ENCODE results near the gene CLEC11A.

Gene CLEC11A

DNA sequence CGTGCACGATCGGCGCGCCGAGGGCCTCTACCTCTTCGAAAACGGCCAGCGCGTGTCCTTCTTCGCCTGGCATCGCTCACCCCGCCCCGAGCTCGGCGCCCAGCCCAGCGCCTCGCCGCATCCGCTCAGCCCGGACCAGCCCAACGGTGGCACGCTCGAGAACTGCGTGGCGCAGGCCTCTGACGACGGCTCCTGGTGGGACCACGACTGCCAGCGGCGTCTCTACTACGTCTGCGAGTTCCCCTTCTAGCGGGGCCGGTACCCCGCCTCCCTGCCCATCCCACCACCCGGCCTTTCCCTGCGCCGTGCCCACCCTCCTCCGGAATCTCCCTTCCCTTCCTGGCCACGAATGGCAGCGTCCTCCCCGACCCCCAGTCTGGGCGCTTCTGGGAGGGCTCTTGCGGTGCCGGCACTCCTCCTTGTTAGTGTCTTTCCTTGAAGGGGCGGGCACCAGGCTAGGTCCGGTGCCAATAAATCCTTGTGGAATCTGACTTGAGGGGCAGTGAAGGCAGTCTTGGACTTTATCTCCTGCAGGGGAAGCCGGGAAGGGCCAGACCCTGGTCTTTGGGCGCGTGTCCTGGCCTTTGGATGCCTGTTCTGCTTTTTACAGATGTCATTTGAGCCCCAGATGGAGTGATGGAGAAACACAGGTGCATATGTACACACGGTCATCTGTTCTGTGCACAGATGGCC is 2.2 kb downstream of the CLEC11A start (continued):
- TF ChIP-seq ZNF561 (tag by site-specific recombination; IDR thresholded peaks at IDR 0.05; ENCODE audit: borderline replicate concordance): no peak
- no peak for TF ChIP-seq ZNF311 (tag by site-specific recombination; IDR thresholded peaks at IDR 0.05; ENCODE audit: borderline replicate concordance)
- TF ChIP-seq ZXDB (tag by site-specific recombination; IDR thresholded peaks at IDR 0.05): peak; percentile 67
- TF ChIP-seq ZNF660 (tag by site-specific recombination; IDR thresholded peaks at IDR 0.05): peak; percentile 78; the same call in 1 of the 2 replicates
- 0 out of 2 replicates have a peak, but pooled peaks have one; percentile 55 for TF ChIP-seq ZNF169 (tag by site-specific recombination; IDR thresholded peaks at IDR 0.05)
- peak; percentile 44; the same call in 1 of the 2 replicates for TF ChIP-seq ZNF843 (tag by site-specific recombination; IDR thresholded peaks at IDR 0.05)
- 0 out of 2 replicates have a peak, but pooled peaks have one; percentile 34 for TF ChIP-seq ZNF16 (tag by site-specific recombination; IDR thresholded peaks at IDR 0.05; ENCODE audit: low read depth)
- TF ChIP-seq, protein P1, sequence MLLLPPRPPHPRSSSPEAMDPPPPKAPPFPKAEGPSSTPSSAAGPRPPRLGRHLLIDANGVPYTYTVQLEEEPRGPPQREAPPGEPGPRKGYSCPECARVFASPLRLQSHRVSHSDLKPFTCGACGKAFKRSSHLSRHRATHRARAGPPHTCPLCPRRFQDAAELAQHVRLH (tag by site-specific recombination; IDR thresholded peaks at IDR 0.05): 0 out of 2 replicates have a peak, but pooled peaks have one; percentile 27
- peak; percentile 42; the same call in 1 of the 2 replicates for TF ChIP-seq ZNF792 (tag by site-specific recombination; IDR thresholded peaks at IDR 0.05)
- TF ChIP-seq, protein P2, sequence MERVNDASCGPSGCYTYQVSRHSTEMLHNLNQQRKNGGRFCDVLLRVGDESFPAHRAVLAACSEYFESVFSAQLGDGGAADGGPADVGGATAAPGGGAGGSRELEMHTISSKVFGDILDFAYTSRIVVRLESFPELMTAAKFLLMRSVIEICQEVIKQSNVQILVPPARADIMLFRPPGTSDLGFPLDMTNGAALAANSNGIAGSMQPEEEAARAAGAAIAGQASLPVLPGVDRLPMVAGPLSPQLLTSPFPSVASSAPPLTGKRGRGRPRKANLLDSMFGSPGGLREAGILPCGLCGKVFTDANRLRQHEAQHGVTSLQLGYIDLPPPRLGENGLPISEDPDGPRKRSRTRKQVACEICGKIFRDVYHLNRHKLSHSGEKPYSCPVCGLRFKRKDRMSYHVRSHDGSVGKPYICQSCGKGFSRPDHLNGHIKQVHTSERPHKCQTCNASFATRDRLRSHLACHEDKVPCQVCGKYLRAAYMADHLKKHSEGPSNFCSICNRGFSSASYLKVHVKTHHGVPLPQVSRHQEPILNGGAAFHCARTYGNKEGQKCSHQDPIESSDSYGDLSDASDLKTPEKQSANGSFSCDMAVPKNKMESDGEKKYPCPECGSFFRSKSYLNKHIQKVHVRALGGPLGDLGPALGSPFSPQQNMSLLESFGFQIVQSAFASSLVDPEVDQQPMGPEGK (tag by site-specific recombination; IDR thresholded peaks at IDR 0.05): no peak
- peak; percentile 51; the same call in 1 of the 2 replicates for TF ChIP-seq YY2 (tag by site-specific recombination; IDR thresholded peaks at IDR 0.05)
- TF ChIP-seq ZNF24 (tag by site-specific recombination; IDR thresholded peaks at IDR 0.05): no peak; the same call in 1 of the 2 replicates
- TF ChIP-seq ZNF610 (tag by site-specific recombination; IDR thresholded peaks at IDR 0.05; ENCODE audit: borderline replicate concordance): peak; percentile 75
- TF ChIP-seq ZNF785 (tag by site-specific recombination; IDR thresholded peaks at IDR 0.05): peak; percentile 67; the same call in 1 of the 2 replicates
- TF ChIP-seq, protein P3, sequence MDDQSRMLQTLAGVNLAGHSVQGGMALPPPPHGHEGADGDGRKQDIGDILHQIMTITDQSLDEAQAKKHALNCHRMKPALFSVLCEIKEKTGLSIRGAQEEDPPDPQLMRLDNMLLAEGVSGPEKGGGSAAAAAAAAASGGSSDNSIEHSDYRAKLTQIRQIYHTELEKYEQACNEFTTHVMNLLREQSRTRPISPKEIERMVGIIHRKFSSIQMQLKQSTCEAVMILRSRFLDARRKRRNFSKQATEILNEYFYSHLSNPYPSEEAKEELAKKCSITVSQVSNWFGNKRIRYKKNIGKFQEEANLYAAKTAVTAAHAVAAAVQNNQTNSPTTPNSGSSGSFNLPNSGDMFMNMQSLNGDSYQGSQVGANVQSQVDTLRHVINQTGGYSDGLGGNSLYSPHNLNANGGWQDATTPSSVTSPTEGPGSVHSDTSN (CRISPR knock-in tag; IDR thresholded peaks at IDR 0.05): peak; percentile 93; the same call in 1 of the 2 replicates
- TF ChIP-seq ZBTB20 (tag by site-specific recombination; IDR thresholded peaks at IDR 0.05): peak; percentile 1; the same call in 1 of the 2 replicates
- peak; percentile 58 for TF ChIP-seq SP2 (tag by site-specific recombination; IDR thresholded peaks at IDR 0.05)
- no peak for TF ChIP-seq ZBTB7A (tag by site-specific recombination; IDR thresholded peaks at IDR 0.05; ENCODE audit: low read depth)
- TF ChIP-seq ZNF433 (tag by site-specific recombination; IDR thresholded peaks at IDR 0.05; ENCODE audit: low read depth): no peak
- TF ChIP-seq ZFP69B (tag by site-specific recombination; IDR thresholded peaks at IDR 0.05): peak; percentile 79
- peak; percentile 26; the same call in 1 of the 2 replicates for TF ChIP-seq ZNF600 (tag by site-specific recombination; IDR thresholded peaks at IDR 0.05)
- TF ChIP-seq, protein P4, sequence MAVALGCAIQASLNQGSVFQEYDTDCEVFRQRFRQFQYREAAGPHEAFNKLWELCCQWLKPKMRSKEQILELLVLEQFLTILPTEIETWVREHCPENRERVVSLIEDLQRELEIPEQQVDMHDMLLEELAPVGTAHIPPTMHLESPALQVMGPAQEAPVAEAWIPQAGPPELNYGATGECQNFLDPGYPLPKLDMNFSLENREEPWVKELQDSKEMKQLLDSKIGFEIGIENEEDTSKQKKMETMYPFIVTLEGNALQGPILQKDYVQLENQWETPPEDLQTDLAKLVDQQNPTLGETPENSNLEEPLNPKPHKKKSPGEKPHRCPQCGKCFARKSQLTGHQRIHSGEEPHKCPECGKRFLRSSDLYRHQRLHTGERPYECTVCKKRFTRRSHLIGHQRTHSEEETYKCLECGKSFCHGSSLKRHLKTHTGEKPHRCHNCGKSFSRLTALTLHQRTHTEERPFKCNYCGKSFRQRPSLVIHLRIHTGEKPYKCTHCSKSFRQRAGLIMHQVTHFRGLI (tag by site-specific recombination; IDR thresholded peaks at IDR 0.05): peak; percentile 99
- no peak for TF ChIP-seq ZNF677 (tag by site-specific recombination; IDR thresholded peaks at IDR 0.05)
- TF ChIP-seq, protein P5, sequence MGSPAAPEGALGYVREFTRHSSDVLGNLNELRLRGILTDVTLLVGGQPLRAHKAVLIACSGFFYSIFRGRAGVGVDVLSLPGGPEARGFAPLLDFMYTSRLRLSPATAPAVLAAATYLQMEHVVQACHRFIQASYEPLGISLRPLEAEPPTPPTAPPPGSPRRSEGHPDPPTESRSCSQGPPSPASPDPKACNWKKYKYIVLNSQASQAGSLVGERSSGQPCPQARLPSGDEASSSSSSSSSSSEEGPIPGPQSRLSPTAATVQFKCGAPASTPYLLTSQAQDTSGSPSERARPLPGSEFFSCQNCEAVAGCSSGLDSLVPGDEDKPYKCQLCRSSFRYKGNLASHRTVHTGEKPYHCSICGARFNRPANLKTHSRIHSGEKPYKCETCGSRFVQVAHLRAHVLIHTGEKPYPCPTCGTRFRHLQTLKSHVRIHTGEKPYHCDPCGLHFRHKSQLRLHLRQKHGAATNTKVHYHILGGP (tag by site-specific recombination; IDR thresholded peaks at IDR 0.05): no peak
- TF ChIP-seq, protein P6, sequence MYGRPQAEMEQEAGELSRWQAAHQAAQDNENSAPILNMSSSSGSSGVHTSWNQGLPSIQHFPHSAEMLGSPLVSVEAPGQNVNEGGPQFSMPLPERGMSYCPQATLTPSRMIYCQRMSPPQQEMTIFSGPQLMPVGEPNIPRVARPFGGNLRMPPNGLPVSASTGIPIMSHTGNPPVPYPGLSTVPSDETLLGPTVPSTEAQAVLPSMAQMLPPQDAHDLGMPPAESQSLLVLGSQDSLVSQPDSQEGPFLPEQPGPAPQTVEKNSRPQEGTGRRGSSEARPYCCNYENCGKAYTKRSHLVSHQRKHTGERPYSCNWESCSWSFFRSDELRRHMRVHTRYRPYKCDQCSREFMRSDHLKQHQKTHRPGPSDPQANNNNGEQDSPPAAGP (tag by site-specific recombination; IDR thresholded peaks at IDR 0.05): 0 out of 2 replicates have a peak, but pooled peaks have one; percentile 56
- 0 out of 2 replicates have a peak, but pooled peaks have one; percentile 35 for TF ChIP-seq ZNF223 (tag by site-specific recombination; IDR thresholded peaks at IDR 0.05)
- TF ChIP-seq, protein P7, sequence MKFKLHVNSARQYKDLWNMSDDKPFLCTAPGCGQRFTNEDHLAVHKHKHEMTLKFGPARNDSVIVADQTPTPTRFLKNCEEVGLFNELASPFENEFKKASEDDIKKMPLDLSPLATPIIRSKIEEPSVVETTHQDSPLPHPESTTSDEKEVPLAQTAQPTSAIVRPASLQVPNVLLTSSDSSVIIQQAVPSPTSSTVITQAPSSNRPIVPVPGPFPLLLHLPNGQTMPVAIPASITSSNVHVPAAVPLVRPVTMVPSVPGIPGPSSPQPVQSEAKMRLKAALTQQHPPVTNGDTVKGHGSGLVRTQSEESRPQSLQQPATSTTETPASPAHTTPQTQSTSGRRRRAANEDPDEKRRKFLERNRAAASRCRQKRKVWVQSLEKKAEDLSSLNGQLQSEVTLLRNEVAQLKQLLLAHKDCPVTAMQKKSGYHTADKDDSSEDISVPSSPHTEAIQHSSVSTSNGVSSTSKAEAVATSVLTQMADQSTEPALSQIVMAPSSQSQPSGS (tag by site-specific recombination; IDR thresholded peaks at IDR 0.05; ENCODE audit: low read depth): no peak
- TF ChIP-seq ZBTB17 (tag by site-specific recombination; IDR thresholded peaks at IDR 0.05): peak; percentile 78
